Measurements from ENCODE around the gene ZZZ3. TPM values are rescaled to one million over a fixed set of nuclear protein-coding genes. Genes with fewer than 3 reads are reported as not detected.

ZZZ3 gene
- total RNA-seq, 1 experiment from 2014 or later = 51.1 TPM

- H3K27ac ChIP-seq (ENCODE audit: insufficient read length, low read depth, low read length) = no peak overlapping the region
- H4K91ac ChIP-seq (ENCODE audit: insufficient read length, low read depth, low read length) = no peak overlapping the region
- H3K56ac ChIP-seq (ENCODE audit: insufficient read length, low read depth, low read length) = no peak overlapping the region
- no peak overlapping the region for H2BK15ac ChIP-seq (ENCODE audit: low read depth, low read length)
- H2AFZ ChIP-seq (ENCODE audit: low read length) = no peak overlapping the region
- H3K36me3 Mint-ChIP-seq (ENCODE audit: insufficient read depth in 1 of 3, low read depth in 3 of 3) = peaks cover 8 to 40% (median 19%) of the 10 kb centered on the region in 3 experiments; a peak in 6 of 7 replicates
- TF ChIP-seq CTCF (conservative IDR thresholded peaks at IDR 0.05) = no peak
- H3K27me3 Mint-ChIP-seq (ENCODE audit: low read depth) = no peaks in the 10 kb centered on the region
- no peaks in the 10 kb centered on the region for H3K9me3 Mint-ChIP-seq
- no peak overlapping the region for H3K4ac ChIP-seq (ENCODE audit: low read depth, low read length)
- no peak overlapping the region for H2AK5ac ChIP-seq (ENCODE audit: insufficient read length, low read length)
- H3K27me3 ChIP-seq (ENCODE audit: insufficient read depth, low read length) = no peaks in the 10 kb centered on the region
- H3K79me1 ChIP-seq (ENCODE audit: insufficient read depth, low read depth, low read length, poor library complexity, severe bottlenecking) = no peaks in the 10 kb centered on the region
- H3K4me2 ChIP-seq (ENCODE audit: insufficient read depth, insufficient read length, low read length) = no peak overlapping the region
- H4K8ac ChIP-seq (replicated peaks; ENCODE audit: insufficient read length, low read depth, low read length) = no peak overlapping the region
- no peaks in the 10 kb centered on the region for H3K4me1 Mint-ChIP-seq
- H2BK5ac ChIP-seq (ENCODE audit: insufficient read length, low read length) = no peak overlapping the region
- no peak for DNase-seq
- H4K5ac ChIP-seq (ENCODE audit: insufficient read length, low read depth, low read length) = no peak overlapping the region
- no peaks in the 10 kb centered on the region for H3K4me1 ChIP-seq (ENCODE audit: insufficient read depth, low read length)
- no peaks in the 10 kb centered on the region for H4K20me1 ChIP-seq (ENCODE audit: control insufficient read depth, insufficient read depth, insufficient read length)
- H3K79me2 ChIP-seq (ENCODE audit: insufficient read depth, low read length) = no peaks in the 10 kb centered on the region
- no peak overlapping the region for H3K4me3 Mint-ChIP-seq
- H3T11ph ChIP-seq (ENCODE audit: low read length) = no peak overlapping the region
- H2BK120ac ChIP-seq (ENCODE audit: low read depth, low read length, poor library complexity, severe bottlenecking) = no peak overlapping the region
- no peak overlapping the region for H3K27ac Mint-ChIP-seq
- no peaks in the 10 kb centered on the region for H3K23me2 ChIP-seq (ENCODE audit: insufficient read length, low read depth, low read length, poor library complexity, severe bottlenecking)
- H3K14ac ChIP-seq (ENCODE audit: insufficient read depth, low read length) = no peak overlapping the region
- H3K9ac ChIP-seq (ENCODE audit: extremely low read depth, insufficient read length, low read length) = no peak overlapping the region
- H2BK20ac ChIP-seq (ENCODE audit: low read depth, low read length, poor library complexity, severe bottlenecking) = no peak overlapping the region
- no peak overlapping the region for H2BK12ac ChIP-seq (ENCODE audit: insufficient read length, low read depth, low read length)
- H3K9me3 ChIP-seq (ENCODE audit: control insufficient read depth, low read depth, low read length) = no peaks in the 10 kb centered on the region
- H3K18ac ChIP-seq (ENCODE audit: insufficient read length, low read depth, low read length) = no peak overlapping the region
- no peak overlapping the region for H3K23ac ChIP-seq (ENCODE audit: insufficient read length, low read depth, low read length)
- no CpG with 5 or more reads among the region's 3 CpGs for WGBS (ENCODE audit: extremely low coverage, insufficient read length, low lambda C conversion rate)
Observed at GRCh38 chr1:77709727-77710126, 27.3 kb upstream of the ZZZ3 start.

Measured in H9 (cell line).